ENCODE measurements around the gene SPATA19.

DNA sequence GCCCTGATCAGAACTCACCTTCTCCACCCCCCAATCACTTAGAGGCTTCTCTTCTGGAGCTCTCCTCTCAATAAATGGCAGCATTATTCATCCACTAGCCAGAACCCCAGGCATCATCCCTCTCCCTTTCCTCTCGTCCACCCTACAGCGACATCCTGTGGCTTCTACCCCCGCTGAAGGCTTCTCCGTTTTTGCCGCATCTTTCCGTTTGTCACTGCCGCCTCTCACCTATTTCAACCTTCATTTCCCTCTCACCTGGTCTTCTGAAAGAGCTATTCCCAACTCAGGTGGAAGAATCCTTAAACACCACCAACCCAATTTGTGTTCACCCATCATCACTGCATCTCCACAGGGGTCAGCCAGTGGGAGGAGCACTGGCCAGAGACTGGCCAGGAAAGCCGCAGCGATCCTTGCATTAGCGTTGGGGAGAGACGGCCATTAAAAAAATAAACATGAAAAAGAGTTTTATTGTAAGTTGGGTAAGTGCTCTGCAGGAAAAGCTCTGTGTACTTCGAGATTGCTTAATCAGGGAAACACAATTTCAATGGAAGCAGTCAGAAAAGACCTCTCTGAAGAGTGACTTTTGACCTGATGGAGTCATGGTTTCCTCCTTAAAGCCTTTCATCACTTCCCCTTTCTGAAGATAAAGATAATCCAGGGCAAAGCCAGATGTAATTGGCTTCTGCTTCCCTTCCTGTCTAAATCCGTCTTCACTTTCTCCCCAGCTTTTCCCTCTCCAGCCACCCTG, 36.7 kb downstream of the SPATA19 start:
- no peak for TF ChIP-seq ZNF670 (CRISPR knock-in tag; IDR thresholded peaks at IDR 0.05; ENCODE audit: borderline replicate concordance)
- TF ChIP-seq, protein P1, sequence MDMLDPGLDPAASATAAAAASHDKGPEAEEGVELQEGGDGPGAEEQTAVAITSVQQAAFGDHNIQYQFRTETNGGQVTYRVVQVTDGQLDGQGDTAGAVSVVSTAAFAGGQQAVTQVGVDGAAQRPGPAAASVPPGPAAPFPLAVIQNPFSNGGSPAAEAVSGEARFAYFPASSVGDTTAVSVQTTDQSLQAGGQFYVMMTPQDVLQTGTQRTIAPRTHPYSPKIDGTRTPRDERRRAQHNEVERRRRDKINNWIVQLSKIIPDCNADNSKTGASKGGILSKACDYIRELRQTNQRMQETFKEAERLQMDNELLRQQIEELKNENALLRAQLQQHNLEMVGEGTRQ (IDR thresholded peaks at IDR 0.05; ENCODE audit: low read depth, low read length): no peak
- TF ChIP-seq, protein P1 (CRISPR knock-in tag; IDR thresholded peaks at IDR 0.05; ENCODE audit: borderline replicate concordance): no peak
- TF ChIP-seq PHF20 (CRISPR knock-in tag; IDR thresholded peaks at IDR 0.05): no peak
- no peak for TF ChIP-seq SP4 (CRISPR knock-in tag; IDR thresholded peaks at IDR 0.05)
- TF ChIP-seq, protein P2, sequence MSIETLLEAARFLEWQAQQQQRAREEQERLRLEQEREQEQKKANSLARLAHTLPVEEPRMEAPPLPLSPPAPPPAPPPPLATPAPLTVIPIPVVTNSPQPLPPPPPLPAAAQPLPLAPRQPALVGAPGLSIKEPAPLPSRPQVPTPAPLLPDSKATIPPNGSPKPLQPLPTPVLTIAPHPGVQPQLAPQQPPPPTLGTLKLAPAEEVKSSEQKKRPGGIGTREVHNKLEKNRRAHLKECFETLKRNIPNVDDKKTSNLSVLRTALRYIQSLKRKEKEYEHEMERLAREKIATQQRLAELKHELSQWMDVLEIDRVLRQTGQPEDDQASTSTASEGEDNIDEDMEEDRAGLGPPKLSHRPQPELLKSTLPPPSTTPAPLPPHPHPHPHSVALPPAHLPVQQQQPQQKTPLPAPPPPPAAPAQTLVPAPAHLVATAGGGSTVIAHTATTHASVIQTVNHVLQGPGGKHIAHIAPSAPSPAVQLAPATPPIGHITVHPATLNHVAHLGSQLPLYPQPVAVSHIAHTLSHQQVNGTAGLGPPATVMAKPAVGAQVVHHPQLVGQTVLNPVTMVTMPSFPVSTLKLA (IDR thresholded peaks at IDR 0.05): no peak
- TF ChIP-seq TCF7 (IDR thresholded peaks at IDR 0.05; ENCODE audit: low read depth): no peak
- no peak for TF ChIP-seq RBFOX2 (IDR thresholded peaks at IDR 0.05; ENCODE audit: low read depth, low read length)

Data from HepG2 (cell line).